Measurements from ENCODE around the gene OR6J1.
A peak's percentile ranks its signal among the peaks of the same experiment; 100 is the strongest.
"Not testable (repeated sequence)": the region's sequence is repeated elsewhere in the genome, so short reads cannot be mapped to it uniquely, and the experiment has no call there.

OR6J1 gene

GRCh38 chr14:22601456-22601855 is 42.7 kb downstream of the OR6J1 start:
- no peak for DNase-seq

GRCh38 chr14:22600027-22600426 is 44.1 kb downstream of the OR6J1 start:
- DNase-seq: no peak

- DNase-seq: no peak
Observed at GRCh38 chr14:22599349-22599748, 44.8 kb downstream of the OR6J1 start.

GRCh38 chr14:22598896-22599244 is 45.3 kb downstream of the OR6J1 start:
- DNase-seq: peak; percentile 78

DNA sequence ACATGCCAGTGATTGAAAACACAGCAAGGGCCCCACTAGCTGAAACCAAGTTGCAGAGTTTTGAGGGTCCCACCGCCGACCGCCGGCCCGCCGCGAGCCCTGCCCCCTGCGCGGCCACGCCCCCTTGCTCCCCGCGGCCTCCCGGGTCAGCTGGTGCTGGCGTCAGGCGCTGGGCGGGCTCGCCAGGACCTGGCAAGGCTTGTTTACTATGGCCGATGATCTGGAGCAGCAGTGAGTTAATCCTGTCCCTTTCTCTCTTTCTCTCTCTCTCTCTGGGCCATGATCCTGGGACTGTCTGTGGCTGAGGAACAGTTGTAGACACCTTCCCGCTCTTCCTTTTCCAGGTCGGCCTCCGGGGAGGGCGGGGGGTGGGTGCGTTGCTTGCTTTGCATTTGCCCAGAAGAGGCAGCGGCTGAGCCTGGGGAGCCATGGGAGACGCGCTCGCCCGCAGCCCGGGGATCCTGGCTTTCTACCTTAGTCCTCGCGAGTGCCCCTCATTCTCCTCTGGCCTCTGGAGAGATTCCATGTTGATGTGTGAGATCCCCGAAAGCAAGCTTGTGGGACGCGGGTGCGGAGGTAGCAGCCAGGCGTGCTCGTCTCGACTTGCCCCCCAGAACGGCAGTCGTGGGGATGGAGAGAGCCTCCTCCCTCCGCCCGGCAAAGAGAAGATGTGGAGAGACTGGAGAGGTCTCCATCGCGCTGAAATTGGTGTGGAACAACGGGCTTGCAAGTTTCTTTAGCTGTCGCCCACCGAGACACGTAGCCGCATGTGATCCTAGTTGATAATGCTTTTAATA is 45.9 kb downstream of the OR6J1 start, which contains the start of gene ABHD4:
Gene ABHD4, plus strand, starts transcription at position 202 of the 797 bp plus-strand sequence. Its CDS starts 7 bp downstream, at position 209.
- peak; percentile 86 for DNase-seq

- DNase-seq: no peak
Observed at GRCh38 chr14:22597771-22598098, 46.4 kb downstream of the OR6J1 start.

DNA sequence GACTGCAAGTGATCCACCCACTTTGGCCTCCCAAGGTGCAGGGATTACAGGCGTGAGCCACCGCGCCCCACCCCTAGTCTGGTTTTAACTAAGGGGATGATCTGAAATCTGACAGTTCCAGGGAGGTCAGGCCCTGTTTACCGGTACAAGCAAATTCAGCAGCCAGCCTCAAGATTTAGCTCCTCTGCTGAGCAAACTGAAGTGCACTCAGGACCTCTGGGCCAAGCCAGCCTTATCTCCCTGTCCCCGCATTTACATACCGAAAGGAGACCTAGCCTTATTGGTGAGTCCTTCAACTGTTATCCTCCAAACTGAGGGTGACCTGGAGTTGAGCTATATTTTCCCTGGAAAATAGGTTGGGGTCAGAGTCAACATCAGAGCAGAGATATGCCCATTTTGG is 46.9 kb downstream of the OR6J1 start:
- no peak for DNase-seq

- DNase-seq: no peak
Observed at GRCh38 chr14:22596354-22596879, 47.7 kb downstream of the OR6J1 start.

DNA sequence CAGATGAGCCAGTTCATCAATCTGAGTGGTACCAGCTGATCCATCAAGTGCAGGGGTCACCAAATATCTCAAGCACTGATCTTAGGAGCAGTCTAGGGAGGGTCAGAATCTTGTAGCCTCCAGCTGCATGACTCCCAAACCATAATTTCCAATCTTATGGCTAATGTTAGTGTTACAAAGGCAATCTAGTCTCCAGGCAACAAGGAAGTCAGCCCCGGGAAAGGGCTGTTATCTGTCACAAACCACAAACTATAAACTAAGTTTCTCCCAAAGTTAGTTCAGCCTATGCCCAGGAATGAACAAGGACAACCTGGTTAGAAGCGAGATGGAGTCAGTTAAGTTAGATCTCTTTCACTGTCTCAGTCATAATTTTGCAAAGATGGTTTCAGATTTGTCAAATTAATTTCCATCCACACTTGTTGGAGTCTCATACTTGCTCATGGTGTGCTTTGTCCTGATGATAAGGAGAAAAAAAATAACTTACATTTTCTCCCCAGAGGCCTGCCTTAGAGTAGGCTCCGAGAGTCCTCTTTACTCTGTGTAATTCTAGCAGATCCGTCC is 49.9 kb downstream of the OR6J1 start:
- no peak for DNase-seq

DNA sequence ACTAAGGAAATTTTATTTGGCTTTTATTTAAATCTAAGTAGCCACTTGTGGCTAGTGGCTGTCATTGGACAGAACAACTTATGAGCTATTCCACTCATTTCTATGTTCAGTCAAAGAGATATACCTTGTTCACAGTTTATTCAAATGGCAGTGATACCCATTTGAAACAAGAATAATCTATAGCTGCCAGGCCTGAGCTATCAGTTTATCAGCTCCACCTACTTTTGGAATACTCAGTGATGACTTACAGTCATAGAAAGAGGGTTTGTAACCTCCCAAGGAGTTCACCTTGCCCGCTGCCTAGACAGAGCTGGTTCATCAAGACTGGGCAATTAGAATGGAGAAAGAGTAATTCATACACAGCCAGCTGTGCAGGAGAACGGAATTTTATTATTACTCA is 50.6 kb downstream of the OR6J1 start:
- no peak for DNase-seq

DNA sequence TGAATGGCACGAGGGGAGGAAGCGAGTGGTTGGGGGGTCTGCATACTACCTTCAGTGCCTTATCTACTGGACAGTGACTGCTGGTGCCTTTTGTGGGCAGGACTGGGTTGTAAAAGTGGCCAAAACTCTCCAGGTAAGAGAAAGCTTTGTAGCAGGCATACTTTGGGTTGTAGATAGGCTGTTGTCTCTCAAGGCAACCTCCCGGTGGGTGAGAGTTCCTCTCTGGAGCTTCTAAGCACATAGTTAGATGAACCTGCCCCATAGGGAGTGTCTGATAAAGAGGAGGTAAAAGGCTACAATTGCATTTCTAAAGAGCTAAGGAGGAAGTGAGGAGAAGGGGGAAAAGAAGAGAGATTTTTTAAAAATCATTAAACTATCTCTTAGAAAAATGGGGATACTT is 51.0 kb downstream of the OR6J1 start:
- no peak for DNase-seq

DNA sequence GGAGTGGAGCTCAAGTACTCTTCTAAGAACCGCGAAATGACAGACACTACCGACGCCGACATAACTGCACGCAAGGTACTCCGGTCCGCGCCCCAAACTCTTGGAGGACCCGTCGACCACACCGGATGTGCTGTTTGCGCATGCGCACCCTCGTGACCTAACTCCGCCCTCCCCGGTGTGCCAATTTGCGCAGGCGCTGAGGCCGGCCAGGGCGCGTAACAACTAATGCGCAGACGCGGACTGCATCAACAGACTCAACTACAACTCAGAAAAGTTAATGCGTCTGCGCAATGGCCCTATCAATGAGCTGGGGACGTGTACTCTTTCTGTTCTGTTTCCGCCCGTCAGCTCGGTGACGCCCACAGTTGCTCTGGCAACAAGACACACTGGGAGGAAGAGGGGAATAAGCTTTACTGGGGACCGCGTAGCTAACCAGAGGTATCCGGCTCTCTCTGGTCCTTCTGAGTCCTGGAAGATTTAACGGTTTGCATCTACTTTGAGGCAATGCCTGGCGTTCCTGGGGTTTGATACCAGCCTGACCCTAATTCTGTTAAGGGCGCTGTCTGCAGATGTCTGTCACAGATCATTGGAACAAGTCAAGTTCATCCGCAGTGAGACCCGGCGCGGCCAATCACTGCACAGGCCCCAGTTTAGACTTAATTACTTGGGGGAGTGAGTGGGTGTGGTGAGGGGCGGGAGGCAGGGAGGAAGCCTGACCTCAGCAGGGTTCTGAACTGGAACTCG is 54.9 kb downstream of the OR6J1 start, which contains the start of gene DAD1:
Gene DAD1, minus strand, starts transcription at position 129 of the 744 bp plus-strand sequence. Its CDS starts 67 bp downstream, at position 62.
- peak; percentile 100 for DNase-seq

DNA sequence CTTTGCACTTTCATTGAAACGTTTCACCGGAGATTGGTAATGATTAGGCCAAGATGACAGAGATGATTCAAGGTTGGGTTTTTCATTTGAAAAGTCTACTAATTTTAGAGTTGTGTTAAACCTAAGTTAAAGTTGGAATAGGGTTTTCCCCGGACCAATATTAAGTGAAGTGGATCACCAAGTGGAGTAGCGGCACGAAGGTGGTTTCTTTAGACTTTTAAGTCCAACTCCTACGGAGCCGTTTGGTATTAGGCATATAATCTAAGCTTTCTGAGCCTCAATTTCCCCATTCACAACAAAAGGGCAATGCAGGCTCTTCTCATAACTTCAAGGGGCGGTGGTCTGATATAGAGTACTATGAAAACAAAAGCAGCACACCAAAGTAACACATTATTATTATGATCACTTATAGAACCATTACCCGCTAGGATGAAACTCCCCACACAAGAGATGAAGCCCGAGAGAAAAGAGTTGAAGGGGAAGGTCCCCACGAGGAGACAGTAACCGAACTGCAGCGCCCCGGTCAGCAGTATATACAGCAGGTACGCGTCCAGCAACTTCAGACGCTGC is 55.5 kb downstream of the OR6J1 start:
- no peak for DNase-seq

- DNase-seq: not testable (repeated sequence)
Observed at GRCh38 chr14:22587677-22588422, 56.3 kb downstream of the OR6J1 start.

DNA sequence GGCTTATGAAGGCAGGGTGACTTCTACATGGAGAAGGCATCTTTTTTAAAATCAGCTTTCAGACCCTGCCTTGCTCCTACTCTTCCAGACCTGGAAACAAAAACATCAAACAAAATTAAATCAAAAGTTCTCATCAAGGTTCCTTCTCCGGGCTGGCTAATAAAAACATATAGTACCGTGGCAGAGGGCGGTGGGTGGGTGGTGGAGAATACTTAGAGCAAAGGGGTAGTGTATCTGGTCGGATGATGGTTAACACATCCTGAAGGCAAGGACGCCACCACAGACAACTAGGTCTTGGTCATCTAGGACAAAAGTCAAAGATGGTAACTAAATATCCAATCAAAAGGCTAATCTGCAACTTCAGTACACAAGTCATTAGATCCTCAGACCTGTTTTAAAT is 56.9 kb downstream of the OR6J1 start:
- no peak for DNase-seq

DNA sequence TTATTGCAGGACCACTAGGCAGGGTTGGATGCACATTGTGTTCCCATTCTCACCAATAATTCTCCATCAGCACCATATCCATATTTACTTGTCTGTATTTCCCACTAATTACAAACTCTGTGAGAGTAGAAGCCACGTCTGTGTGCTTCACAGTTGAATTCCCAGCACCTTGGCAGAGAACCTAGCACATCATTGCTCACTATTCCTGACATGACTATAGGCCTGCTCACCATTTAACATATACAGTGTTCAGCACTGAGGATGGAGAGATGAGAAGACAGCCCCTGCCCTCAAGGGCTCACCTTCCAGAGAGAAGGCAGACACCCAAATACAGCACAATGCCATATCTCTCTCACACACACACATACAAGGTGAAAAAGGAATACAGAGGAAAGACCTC is 60.2 kb downstream of the OR6J1 start:
- DNase-seq: no peak

All from activated effector memory CD4-positive, alpha-beta T cell treated with anti-CD3 and anti-CD28 coated beads, Interleukin-2, amount 50 U/mL, for 16 hours (primary cell).